Duodenal mucosa (tissue), 2 donors: ENCODE results near the gene RAD23A.
"Not testable (repeated sequence)": the region's sequence is repeated elsewhere in the genome, so short reads cannot be mapped to it uniquely, and the experiment has no call there.

Experiments used
- H3K27ac ChIP-seq: one replicate; pipeline ENCODE4 v1.7.0; 2013; ENCODE audit warnings: low read depth, low read length
- H3K27me3 ChIP-seq, 2 donors: one replicate each; pipeline ENCODE4 v1.7.0; 2013; ENCODE audit warnings: low read length in 2 of 2, control low read depth in 1 of 2; ENCODE audit not compliant: insufficient read depth in 2 of 2, control insufficient read depth in 1 of 2
- H3K36me3 ChIP-seq, 2 donors: one replicate each; pipeline ENCODE4 v1.7.0; 2013; ENCODE audit warnings: low read length in 2 of 2, control low read depth in 1 of 2; ENCODE audit not compliant: insufficient read depth in 2 of 2, control insufficient read depth in 1 of 2
- H3K4me1 ChIP-seq, 2 donors: one replicate each; pipeline ENCODE4 v1.7.0; 2013; ENCODE audit warnings: low read length in 2 of 2, control low read depth in 1 of 2; ENCODE audit not compliant: insufficient read depth in 2 of 2, control insufficient read depth in 1 of 2
- H3K4me3 ChIP-seq, 2 donors: one replicate each; pipeline ENCODE4 v1.7.0; 2013; ENCODE audit warnings: low read length in 2 of 2, low read depth in 1 of 2
- H3K9ac ChIP-seq, 2 donors: one replicate each; pipeline ENCODE4 v1.7.0; 2013; ENCODE audit warnings: low read length in 2 of 2, low read depth in 1 of 2
- H3K9me3 ChIP-seq, 2 donors: one replicate each; pipeline ENCODE4 v1.7.0; 2013; ENCODE audit warnings: low read length in 2 of 2, control low read depth in 1 of 2; ENCODE audit not compliant: control insufficient read depth in 1 of 2

RAD23A gene

DNA sequence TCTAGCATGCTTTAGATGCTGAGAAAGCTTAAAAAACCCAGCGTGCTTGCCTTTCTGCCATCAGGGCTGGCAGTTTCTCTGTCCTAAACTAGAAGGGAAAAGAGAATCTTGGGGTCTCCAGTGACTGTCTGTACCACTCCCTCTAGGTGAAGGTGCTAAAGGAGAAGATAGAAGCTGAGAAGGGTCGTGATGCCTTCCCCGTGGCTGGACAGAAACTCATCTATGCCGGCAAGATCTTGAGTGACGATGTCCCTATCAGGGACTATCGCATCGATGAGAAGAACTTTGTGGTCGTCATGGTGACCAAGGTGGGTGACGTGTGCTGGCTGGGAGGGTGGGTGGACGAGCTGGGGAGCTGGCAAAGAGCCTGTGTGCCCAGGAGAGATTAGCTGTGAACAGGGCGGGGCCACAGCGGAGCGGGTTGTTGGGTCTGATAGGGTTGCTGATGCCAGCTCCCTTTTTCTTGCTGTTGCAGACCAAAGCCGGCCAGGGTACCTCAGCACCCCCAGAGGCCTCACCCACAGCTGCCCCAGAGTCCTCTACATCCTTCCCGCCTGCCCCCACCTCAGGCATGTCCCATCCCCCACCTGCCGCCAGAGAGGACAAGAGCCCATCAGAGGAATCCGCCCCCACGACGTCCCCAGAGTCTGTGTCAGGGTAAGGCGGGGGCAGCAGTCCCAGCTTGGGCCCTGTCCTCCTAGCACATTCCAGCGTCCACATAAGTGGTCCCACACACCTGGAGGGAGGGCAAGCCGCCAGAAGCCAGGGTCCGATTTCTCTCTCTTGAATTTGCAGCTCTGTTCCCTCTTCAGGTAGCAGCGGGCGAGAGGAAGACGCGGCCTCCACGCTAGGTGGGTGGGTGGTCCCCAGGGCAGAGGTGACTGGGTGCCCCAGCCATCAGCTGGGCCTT lies 2.3 kb downstream of the RAD23A start:
- no peak overlapping the region for H3K9ac ChIP-seq
- H3K4me1 ChIP-seq, result peaks cover 26 to 30% of the 10 kb centered on the region in 2 donors
- no peaks in the 10 kb centered on the region for H3K9me3 ChIP-seq
- no peak overlapping the region for H3K27ac ChIP-seq
- no peak overlapping the region for H3K4me3 ChIP-seq
- H3K27me3 ChIP-seq, result no peaks in the 10 kb centered on the region
- H3K36me3 ChIP-seq, result peaks cover 24 to 60% of the 10 kb centered on the region in 2 donors

- Histone ChIP-seq H3K4me1 (peaks cover 19 to 22% of the 10 kb centered on the region in 2 donors), H3K9ac (no peak overlapping the region), H3K27ac (no peak overlapping the region), H3K9me3 (no peaks in the 10 kb centered on the region), H3K27me3 (no peaks in the 10 kb centered on the region), H3K36me3 (peaks cover 17 to 57% of the 10 kb centered on the region in 2 donors), H3K4me3 (no peak overlapping the region)
These were observed 3.1 kb downstream of the RAD23A start for GRCh38 chr19:12948612-12949362.

- Histone ChIP-seq H3K27me3 (no peaks in the 10 kb centered on the region), H3K9me3 (no peaks in the 10 kb centered on the region), H3K4me3 (no peak overlapping the region), H3K27ac (no peak overlapping the region), H3K36me3 (peaks cover 20 to 59% of the 10 kb centered on the region in 2 donors), H3K9ac (no peak overlapping the region), H3K4me1 (peaks cover 22% of the 10 kb centered on the region in 2 donors)
These were observed 4.0 kb downstream of the RAD23A start for GRCh38 chr19:12949363-12950283.

DNA sequence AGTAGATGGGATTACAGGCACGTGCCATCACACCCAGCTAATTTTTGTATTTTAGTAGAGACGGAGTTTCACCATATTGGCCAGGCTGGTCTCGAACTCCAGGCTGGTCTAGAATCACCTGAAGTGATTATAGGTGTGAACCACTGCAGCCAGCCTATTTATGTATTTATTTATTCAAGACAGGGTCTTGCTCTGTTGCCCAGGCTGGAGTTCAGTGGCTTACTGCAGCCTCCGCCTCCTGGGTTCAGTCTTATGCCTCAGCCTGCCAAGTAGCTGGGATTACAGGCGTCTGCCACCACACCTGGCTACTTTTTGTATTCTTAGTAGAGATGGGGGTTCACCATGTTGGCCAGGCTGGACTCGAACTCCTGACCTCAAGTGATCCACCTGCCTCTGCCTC lies 6.4 kb downstream of the RAD23A start:
- H3K4me3 ChIP-seq, H3K9me3 ChIP-seq, H3K27me3 ChIP-seq, H3K9ac ChIP-seq, H3K27ac ChIP-seq: not testable (repeated sequence)
- peaks cover 17 to 28% of the 10 kb centered on the region in 2 donors for H3K4me1 ChIP-seq
- peaks cover 21 to 56% of the 10 kb centered on the region in 2 donors for H3K36me3 ChIP-seq

DNA sequence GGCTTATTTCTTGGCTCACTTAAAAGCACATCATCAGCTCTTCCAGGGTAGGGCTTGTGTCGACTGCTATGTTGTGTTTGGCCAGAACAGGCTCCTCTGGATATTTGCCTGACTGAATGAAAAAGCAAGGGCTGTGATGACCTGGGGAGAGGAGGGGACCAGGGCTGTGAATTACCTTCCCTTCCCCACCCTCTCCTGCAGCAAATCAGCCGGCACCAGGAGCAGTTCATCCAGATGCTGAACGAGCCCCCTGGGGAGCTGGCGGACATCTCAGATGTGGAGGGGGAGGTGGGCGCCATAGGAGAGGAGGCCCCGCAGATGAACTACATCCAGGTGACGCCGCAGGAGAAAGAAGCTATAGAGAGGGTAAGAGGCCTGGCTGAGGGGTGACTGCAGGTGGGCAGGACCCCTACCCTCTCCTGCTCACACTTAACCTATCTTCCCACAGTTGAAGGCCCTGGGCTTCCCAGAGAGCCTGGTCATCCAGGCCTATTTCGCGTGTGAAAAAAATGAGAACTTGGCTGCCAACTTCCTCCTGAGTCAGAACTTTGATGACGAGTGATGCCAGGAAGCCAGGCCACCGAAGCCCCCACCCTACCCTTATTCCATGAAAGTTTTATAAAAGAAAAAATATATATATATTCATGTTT lies 7.0 kb downstream of the RAD23A start:
- Histone ChIP-seq H3K4me3 (no peak overlapping the region), H3K4me1 (peaks cover 13 to 23% of the 10 kb centered on the region in 2 donors), H3K9ac (no peak overlapping the region), H3K9me3 (no peaks in the 10 kb centered on the region), H3K27me3 (no peaks in the 10 kb centered on the region), H3K27ac (no peak overlapping the region), H3K36me3 (peaks cover 21 to 54% of the 10 kb centered on the region in 2 donors)

DNA sequence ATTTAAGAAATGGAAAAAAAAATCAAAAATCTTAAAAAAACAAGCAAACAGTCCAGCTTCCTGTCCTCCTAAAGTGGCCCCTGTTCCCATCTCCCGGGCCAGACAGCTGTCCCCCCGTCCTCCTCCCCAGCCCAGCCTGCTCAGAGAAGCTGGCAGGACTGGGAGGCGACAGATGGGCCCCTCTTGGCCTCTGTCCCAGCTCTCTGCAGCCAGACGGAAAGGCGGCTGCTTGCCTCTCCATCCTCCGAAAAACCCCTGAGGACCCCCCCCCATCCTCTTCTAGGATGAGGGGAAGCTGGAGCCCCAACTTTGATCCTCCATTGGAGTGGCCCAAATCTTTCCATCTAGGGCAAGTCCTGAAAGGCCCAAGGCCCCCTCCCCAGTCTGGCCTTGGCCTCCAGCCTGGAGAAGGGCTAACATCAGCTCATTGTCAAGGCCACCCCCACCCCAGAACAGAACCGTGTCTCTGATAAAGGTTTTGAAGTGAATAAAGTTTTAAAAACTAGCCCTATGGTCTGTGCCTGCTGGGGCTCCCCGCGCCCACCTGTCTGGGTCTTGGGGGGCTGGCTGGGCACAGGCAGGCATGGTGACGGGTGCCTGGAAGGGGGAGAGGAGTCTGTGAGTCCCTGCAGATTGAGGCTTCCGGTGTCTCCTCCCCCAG lies 7.6 kb downstream of the RAD23A start:
- Histone ChIP-seq H3K36me3 (peaks cover 18 to 48% of the 10 kb centered on the region in 2 donors), H3K9me3 (no peaks in the 10 kb centered on the region), H3K4me1 (peaks cover 13 to 18% of the 10 kb centered on the region in 2 donors), H3K27me3 (no peaks in the 10 kb centered on the region), H3K4me3 (no peak overlapping the region), H3K9ac (no peak overlapping the region), H3K27ac (no peak overlapping the region)

GRCh38 chr19:12953799-12954611 lies 8.3 kb downstream of the RAD23A start:
- Histone ChIP-seq H3K4me3 (no peak overlapping the region), H3K4me1 (peaks cover 13 to 18% of the 10 kb centered on the region in 2 donors), H3K9me3 (no peaks in the 10 kb centered on the region), H3K36me3 (peaks cover 13 to 40% of the 10 kb centered on the region in 2 donors), H3K27ac (no peak overlapping the region), H3K9ac (no peak overlapping the region), H3K27me3 (no peaks in the 10 kb centered on the region)

- Histone ChIP-seq H3K27me3 (no peaks in the 10 kb centered on the region), H3K36me3 (peaks cover 8 to 35% of the 10 kb centered on the region in 2 donors), H3K27ac (no peak overlapping the region), H3K4me3 (no peak overlapping the region), H3K9ac (no peak overlapping the region), H3K4me1 (peaks cover 13 to 18% of the 10 kb centered on the region in 2 donors), H3K9me3 (no peaks in the 10 kb centered on the region)
These were observed 8.9 kb downstream of the RAD23A start for GRCh38 chr19:12954612-12954962.
